ENCODE measurements around the gene GSTM1.

DNA sequence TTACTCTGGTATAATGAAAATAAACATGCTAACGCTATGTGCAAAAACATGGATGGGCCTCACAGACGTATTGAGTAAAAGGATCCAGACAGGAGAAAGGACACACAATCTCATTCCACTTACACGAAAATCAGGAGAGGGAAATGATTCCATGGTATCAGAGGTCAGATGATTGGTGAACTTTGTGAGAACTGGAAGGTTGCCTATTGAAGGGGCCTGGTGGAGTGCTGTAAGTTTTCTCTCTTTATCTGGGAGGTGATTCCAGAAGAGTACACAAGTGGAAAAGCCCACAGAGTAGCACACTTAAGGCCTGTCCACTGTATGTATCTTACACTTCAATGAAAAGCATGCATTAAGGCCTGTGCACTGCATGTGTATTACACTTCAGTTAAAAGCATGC lies 10.2 kb upstream of the GSTM1 start:
- no peak for TF ChIP-seq EP300 (IDR thresholded peaks at IDR 0.05)
- no peak for TF ChIP-seq CTCF (IDR thresholded peaks at IDR 0.05)
- no peak for TF ChIP-seq POLR2A (IDR thresholded peaks at IDR 0.05; ENCODE audit: low read depth)
